ENCODE measurements around the gene WNK2. TPM values are rescaled to one million over a fixed set of nuclear protein-coding genes. Genes with fewer than 3 reads are reported as not detected.

Gene WNK2
- total and polyA plus RNA-seq, 2 of the 4 experiments (the other 2 are of a cell fraction) = not detected

DNA sequence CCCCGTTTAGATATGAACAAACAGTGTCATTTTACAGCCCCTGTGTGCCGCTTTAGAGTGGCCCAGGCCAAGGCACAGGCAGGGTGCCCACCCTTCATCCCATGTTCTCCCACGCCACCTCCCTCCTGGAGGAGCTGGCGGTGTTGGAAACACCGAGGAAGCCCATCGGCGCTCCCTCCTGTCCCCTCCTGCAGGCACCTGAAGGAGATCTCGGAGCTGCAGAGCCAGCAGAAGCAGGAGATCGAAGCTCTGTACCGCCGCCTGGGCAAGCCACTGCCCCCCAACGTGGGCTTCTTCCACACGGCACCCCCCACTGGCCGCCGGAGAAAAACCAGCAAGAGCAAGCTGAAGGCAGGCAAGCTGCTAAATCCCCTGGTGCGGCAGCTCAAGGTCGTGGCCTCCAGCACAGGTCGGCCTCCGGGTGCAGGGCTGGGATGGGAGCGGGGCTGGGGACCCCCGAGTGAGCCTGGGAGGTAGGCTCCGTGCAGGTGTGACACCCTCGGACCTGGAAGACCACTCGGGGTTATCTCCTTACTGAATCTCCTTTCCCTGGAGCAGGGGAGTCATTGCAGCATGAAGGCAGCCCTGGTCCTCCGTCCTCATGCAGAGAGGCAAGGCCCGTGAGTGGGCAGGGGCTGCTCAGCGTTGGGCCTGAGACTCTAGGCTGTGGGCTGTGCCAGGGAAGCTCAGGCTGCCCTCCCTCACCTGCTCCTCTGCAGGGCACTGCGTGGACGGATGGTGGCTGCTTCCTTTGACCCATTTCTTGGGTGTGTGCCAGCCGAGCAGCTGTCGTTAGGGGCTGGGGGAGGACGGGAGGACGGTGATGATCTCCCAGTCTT, 113.9 kb downstream of the WNK2 start:
- BruUV-seq (replicated peaks) = no TSS peak
- no peak overlapping the region for H3K14ac ChIP-seq (replicated peaks; ENCODE audit: low read depth, low read length)
- no peak overlapping the region for H2AFZ ChIP-seq (replicated peaks; ENCODE audit: low read length, poor library complexity)
- ATAC-seq (ENCODE audit: low read depth) (no peak), DNase-seq (no peak)
- H2BK20ac ChIP-seq (ENCODE audit: low read depth, low read length) = no peak overlapping the region
- H2BK120ac ChIP-seq (ENCODE audit: low read depth, low read length) = no peak overlapping the region
- peaks cover 9% of the 10 kb centered on the region; the same call in 1 of the 2 replicates for H3K27me3 ChIP-seq (ENCODE audit: control insufficient read depth, insufficient read depth, low read length)
- no peak overlapping the region for H3K23ac ChIP-seq (ENCODE audit: low read depth, low read length)
- no peaks in the 10 kb centered on the region for H3K79me1 ChIP-seq (ENCODE audit: low read depth in 1 of 2, low read length in 2 of 2)
- no peak for TF ChIP-seq CTCF (conservative IDR thresholded peaks at IDR 0.05; ENCODE audit: low read depth, low read length)
- TF ChIP-seq MAFK (IDR thresholded peaks at IDR 0.05; ENCODE audit: low read depth, low read length) = no peak
- TF ChIP-seq SMC3 (IDR thresholded peaks at IDR 0.05; ENCODE audit: low read depth, low read length) = no peak
- TF ChIP-seq RFX5 (IDR thresholded peaks at IDR 0.05; ENCODE audit: low read depth, low read length) = no peak
- no peak for TF ChIP-seq RCOR1 (IDR thresholded peaks at IDR 0.05; ENCODE audit: insufficient replicate concordance, low read length)
- TF ChIP-seq, protein P1, sequence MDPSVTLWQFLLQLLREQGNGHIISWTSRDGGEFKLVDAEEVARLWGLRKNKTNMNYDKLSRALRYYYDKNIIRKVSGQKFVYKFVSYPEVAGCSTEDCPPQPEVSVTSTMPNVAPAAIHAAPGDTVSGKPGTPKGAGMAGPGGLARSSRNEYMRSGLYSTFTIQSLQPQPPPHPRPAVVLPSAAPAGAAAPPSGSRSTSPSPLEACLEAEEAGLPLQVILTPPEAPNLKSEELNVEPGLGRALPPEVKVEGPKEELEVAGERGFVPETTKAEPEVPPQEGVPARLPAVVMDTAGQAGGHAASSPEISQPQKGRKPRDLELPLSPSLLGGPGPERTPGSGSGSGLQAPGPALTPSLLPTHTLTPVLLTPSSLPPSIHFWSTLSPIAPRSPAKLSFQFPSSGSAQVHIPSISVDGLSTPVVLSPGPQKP (IDR thresholded peaks at IDR 0.05; ENCODE audit: borderline replicate concordance, low read depth, low read length) = no peak
- no peak for TF ChIP-seq FOS (IDR thresholded peaks at IDR 0.05; ENCODE audit: low read depth, low read length)
- TF ChIP-seq CEBPB (IDR thresholded peaks at IDR 0.05; ENCODE audit: low read depth, low read length) = no peak
- no peak for TF ChIP-seq BHLHE40 (IDR thresholded peaks at IDR 0.05; ENCODE audit: low read depth, low read length)
- no peak for TF ChIP-seq POLR2A (IDR thresholded peaks at IDR 0.05; ENCODE audit: low read depth, low read length)
- no peak for TF ChIP-seq MAZ (IDR thresholded peaks at IDR 0.05; ENCODE audit: borderline replicate concordance, low read depth, low read length)
- TF ChIP-seq CHD1 (IDR thresholded peaks at IDR 0.05; ENCODE audit: low read depth, low read length) = no peak
- TF ChIP-seq MXI1 (IDR thresholded peaks at IDR 0.05; ENCODE audit: borderline replicate concordance, low read depth, low read length) = no peak
- H4K8ac ChIP-seq (ENCODE audit: low read depth in 2 of 2, low read length in 2 of 2) = no peak overlapping the region
- H3K18ac ChIP-seq (ENCODE audit: low read depth, low read length) = no peak overlapping the region
- H2BK15ac ChIP-seq (ENCODE audit: low read depth, low read length) = no peak overlapping the region
- no peak overlapping the region for H4K5ac ChIP-seq (ENCODE audit: low read depth, low read length)
- CTCF ChIA-PET = no interaction called here
- H3K27ac ChIP-seq (ENCODE audit: insufficient read depth, low read length) = no peak overlapping the region
- 54% methylated on average over 8 of the region's 33 CpGs; no CpG with 5 or more reads in 1 of the 2 experiments for WGBS, 2 experiments (ENCODE audit: extremely low coverage in 2 of 2, insufficient read length in 1 of 2)
- H2AK5ac ChIP-seq (ENCODE audit: low read depth, low read length) = no peak overlapping the region
- no peaks in the 10 kb centered on the region for H3K9me1 ChIP-seq (ENCODE audit: insufficient read depth, low read length)
- no peaks in the 10 kb centered on the region for H3K9me3 ChIP-seq (ENCODE audit: control insufficient read depth, insufficient read depth, low read length)
- H3K36me3 ChIP-seq (ENCODE audit: control insufficient read depth, insufficient read depth, low read length) = no peaks in the 10 kb centered on the region
- no peak overlapping the region for H3K56ac ChIP-seq (ENCODE audit: extremely low read depth, insufficient read depth, low read length)
- H4K91ac ChIP-seq (ENCODE audit: insufficient read depth, low read depth, low read length) = no peak overlapping the region
- dilution Hi-C loops (cut with HindIII; ENCODE audit: low sequenced_read_pairs, unreplicated experiment) (no loop called here), intact Hi-C loops (cut with micrococcal nuclease) (no loop called here), in situ Hi-C loops (cut with MboI; ENCODE audit: low sequenced_read_pairs) (no loop called here)
- H2AK9ac ChIP-seq (replicated peaks; ENCODE audit: low read depth, low read length, poor library complexity) = no peak overlapping the region
- H3K4me1 ChIP-seq (ENCODE audit: control insufficient read depth, insufficient read depth, low read length) = no peaks in the 10 kb centered on the region
- POLR2A ChIA-PET (ENCODE audit: unreplicated experiment) = no interaction called here
- H3K4me2 ChIP-seq (ENCODE audit: low read depth, low read length) = no peak overlapping the region
- H3K4ac ChIP-seq (ENCODE audit: low read depth, low read length) = no peak overlapping the region
- H3K4me3 ChIP-seq (ENCODE audit: insufficient read depth, low read depth, low read length) = no peak overlapping the region
- no peaks in the 10 kb centered on the region for H4K20me1 ChIP-seq (ENCODE audit: insufficient read depth, low read length)
- no peak overlapping the region for H2BK5ac ChIP-seq (ENCODE audit: low read depth, low read length, poor library complexity, severe bottlenecking)
- no peak overlapping the region for H3K9ac ChIP-seq (ENCODE audit: low read depth, low read length)

All from IMR-90 (cell line).